ENCODE data around the gene PRKAB1. TPM values are rescaled to one million over a fixed set of nuclear protein-coding genes. Genes with fewer than 3 reads are reported as not detected.

The PRKAB1 gene
- total and polyA plus RNA-seq, 2 experiments from 2014 or later, result 16.3 to 31.0 TPM

GRCh38 chr12:119711693-119712092 is 43.8 kb downstream of the PRKAB1 start (continued):
- no peak for TF ChIP-seq ZNF462 (CRISPR knock-in tag; IDR thresholded peaks at IDR 0.05)
- no peak for TF ChIP-seq POLR2AphosphoS5 (IDR thresholded peaks at IDR 0.05; ENCODE audit: low read depth)
- TF ChIP-seq STAT1 (IDR thresholded peaks at IDR 0.05; ENCODE audit: unreplicated experiment), result no peak

- H3K36me3 Mint-ChIP-seq (ENCODE audit: low read depth), result peaks cover 81% of the 10 kb centered on the region
Observed at GRCh38 chr12:119712721-119713120, 44.8 kb downstream of the PRKAB1 start.

More at GRCh38 chr12:119712721-119713120, 44.8 kb downstream of the PRKAB1 start:
- Histone ChIP-seq H3K79me2 (replicated peaks; ENCODE audit: insufficient read depth) (no peaks in the 10 kb centered on the region), H4K20me1 (replicated peaks; ENCODE audit: insufficient read depth) (peaks cover 5% of the 10 kb centered on the region; the same call in 1 of the 2 replicates), H3F3A (replicated peaks; ENCODE audit: low read depth) (no peaks in the 10 kb centered on the region), H3K36me3 (ENCODE audit: insufficient read depth) (peaks cover 36% of the 10 kb centered on the region), H3K4me3 (no peak overlapping the region), H3K27me3 (ENCODE audit: insufficient read depth) (no peaks in the 10 kb centered on the region), H3K4me2 (no peak overlapping the region), H2AFZ (no peak overlapping the region), H3K4me1 (ENCODE audit: insufficient read depth) (no peaks in the 10 kb centered on the region), H3K9me2 (ENCODE audit: insufficient read depth) (no peaks in the 10 kb centered on the region), H3K27ac (ENCODE audit: low read depth) (no peak overlapping the region)
- H3K27me3 Mint-ChIP-seq (ENCODE audit: insufficient read depth, low read depth, poor library complexity), result peaks cover 2% of the 10 kb centered on the region
- TF ChIP-seq CTCF (conservative IDR thresholded peaks at IDR 0.05; ENCODE audit: low read depth in 2 of 2), result no peak
- H3K9me3 Mint-ChIP-seq, result no peaks in the 10 kb centered on the region
- ATAC-seq (no peak), DNase-seq (ENCODE audit: low spot score) (no peak)
- peak overlapping the region; percentile 10; the same call in 1 of the 2 replicates for H3K27ac Mint-ChIP-seq
- H3K4me1 Mint-ChIP-seq, result no peaks in the 10 kb centered on the region; the same call in 2 of the 3 replicates
- no peak overlapping the region for H3K4me3 Mint-ChIP-seq

All from GM23338 (cell line).